HG02943 (cell line): ENCODE measurements around the gene RRH.
A peak's percentile ranks its signal among the peaks of the same experiment; 100 is the strongest.
"Not testable (repeated sequence)": the region's sequence is repeated elsewhere in the genome, so short reads cannot be mapped to it uniquely, and the experiment has no call there.

Source experiments
- ATAC-seq: cut with Tn5 transposase; IDR thresholded peaks from one replicate; pipeline ENCODE4 v1.9.1; 2021; ENCODE audit warnings: mild to moderate bottlenecking, low read depth, moderate library complexity; ENCODE audit not compliant: unreplicated experiment

RRH gene

DNA sequence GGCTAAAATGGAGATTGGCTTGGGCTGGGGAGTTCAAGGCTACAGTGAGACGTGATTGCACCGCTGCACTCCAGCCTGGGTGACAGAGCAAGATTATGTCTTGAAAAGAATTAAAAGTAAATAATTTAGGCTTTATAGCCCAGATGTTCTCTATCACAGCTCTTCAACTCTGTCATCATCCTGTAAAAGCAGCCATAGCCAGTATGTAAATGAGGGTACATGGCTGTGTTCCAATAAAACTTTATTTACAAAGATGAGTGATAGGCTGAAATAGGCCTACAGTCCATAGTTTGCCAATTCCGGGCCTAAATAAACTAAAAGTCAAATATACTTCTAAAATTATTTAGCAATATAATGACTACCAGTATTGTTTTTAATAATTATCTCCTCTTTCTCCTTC, 9.2 kb downstream of the RRH start:
- ATAC-seq, result no peak

DNA sequence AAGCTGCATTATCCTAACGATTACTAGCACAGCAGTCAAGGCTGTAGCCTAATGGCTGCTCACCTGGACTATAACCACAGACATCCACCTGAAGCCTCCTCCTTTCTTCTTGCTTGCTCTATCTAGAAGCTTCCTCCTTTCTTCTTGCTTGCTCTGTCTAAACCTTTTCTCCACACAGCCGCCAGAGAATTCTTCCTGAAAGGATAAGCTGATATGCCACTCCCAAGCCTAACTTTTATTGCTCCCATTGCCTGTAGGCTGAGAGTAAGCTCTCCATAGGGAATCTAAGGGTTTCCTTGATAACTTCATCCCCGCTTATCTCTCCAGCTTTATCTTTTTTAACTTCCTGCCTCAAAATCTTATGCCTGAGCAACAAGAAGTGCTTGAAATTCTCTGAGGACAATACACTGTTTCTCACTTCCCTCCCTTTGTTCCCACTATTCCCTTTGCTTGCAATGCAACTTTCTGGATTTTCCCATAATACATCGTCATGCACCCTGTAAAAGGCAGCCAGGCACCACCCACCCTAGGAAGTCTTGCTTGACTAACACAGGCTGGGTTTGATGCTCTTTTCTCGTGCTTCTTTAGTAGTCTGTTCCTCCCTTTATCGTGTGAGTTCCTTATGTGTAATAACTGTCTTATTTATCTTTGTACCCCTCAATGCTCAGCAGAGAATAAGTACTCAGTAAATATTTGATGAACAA, 18.8 kb downstream of the RRH start:
- no peak for ATAC-seq

DNA sequence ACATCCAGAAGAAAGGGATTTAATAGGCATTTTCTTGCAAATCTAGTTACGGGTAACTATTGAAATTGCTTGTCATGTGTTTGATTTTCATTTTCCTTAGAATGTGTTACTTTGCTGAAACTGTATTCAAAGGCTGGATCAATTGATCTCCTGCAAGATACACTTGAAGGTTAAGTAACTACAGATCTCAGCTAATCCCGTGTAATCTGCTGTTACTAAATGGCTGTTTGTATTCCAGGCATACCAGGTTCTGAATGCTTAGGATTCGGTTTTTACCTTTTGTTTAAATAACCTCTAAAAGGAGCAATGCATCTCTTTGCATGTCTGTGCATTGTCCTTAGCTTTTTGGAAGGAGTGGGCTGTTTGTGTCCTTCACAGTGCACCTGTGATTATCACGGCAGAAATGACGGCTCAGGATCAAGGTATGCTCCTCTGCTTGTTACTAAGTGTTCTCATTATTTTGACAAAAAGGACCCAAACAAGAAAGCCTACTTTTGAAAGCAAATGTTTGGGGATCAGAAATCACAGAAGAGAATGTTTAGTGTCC, 20.2 kb downstream of the RRH start, which contains the start of gene LRIT3:
TSS of gene LRIT3 (plus strand) at position 212 of the 547 bp plus-strand sequence. CDS start at position 307, 95 bp downstream.
- ATAC-seq, result no peak

DNA sequence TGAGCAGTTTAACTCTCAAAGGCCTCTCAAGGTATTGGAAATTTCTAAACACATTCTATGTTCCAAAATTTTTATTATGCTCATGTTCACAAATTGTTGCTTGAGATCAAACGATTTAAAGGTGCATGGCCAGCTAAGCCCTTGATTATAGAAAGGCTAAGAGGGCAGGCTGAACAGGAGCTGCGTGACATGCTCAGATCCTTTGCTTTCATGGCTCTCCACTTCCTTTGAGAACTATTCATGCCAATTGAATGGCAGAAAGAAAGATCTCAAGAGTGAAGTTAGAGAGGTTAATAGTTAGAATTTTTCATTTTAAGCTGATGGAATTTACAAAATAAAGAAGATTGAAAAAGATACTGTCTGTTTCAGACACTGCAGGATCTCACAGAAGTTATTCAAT, 20.7 kb downstream of the RRH start:
- no peak for ATAC-seq

DNA sequence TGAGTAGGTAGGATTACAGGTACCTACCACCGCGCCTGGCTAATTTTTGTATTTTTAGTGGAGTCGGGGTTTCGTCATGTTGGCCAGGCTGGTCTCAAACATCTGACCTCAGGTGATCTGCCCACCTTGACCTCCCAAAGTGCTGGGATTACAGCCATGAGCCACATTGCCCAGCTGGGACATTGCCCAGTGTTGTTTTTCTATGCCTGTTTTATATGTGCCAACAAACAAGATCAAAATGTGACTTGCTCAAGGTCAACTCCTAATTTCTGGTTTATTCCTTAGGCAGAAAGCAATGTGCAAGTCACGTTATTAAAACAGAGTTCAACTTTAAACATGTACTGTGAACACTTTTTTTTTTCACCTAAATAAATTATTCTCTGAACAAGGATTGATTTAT, 22.8 kb downstream of the RRH start:
- ATAC-seq, result no peak

DNA sequence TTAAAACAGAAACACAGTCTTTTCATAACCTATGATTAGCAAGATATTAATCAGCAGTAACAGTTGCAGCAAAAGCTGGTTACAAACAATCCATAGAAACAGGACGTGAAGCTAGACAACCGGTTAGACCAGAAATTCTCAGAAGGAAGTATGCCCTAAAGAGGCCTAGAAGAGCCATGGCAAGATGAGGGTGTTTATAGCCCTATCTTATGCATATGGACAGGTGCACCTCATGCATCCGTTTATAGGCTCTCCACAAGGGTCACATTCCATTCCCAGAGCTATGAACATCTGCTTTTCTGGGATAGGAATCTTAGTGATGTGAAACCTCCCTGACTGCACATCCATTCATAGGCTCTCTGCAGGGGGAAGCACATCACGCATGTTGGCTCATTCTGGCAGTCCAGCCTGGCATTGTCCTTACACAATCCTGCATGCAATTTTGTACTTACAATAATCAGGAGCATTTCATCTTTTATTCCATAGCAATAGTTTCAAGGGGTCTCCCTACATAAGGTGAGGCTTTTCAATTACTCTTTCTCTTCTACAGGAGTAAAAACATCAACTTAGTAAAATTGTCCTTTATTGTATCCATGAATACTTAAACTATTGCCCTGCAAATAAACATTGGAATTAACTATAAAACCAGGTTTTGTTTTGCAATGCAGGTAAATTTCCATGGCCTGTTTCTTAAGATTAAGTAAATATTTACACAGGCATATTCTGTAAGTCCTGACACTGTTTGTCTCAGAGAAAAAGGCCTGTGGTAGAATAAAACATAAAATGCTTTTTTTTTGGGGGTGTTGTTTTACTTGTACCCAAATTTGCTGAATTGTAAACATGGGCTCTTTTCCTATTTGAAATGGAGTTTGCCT, 31.9 kb downstream of the RRH start:
- not testable (repeated sequence) for ATAC-seq

DNA sequence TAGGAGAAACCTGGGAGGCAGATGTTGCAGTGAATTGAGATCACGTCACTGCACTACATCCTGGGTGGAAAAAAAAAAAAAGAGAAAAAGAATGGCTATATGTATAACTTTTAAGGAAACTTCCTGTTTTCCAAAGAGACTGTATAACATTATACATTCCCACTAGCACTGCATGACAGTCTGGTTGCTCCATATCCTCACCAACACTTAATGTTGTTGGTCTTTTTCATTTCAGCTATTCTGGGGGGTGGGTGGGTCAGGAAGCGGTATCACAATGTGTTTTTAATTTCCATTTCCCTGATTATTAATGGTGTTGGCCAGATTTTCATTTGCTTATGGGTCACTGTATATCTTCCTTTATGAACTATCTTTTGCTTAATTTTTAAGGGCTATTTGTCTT, 33.5 kb downstream of the RRH start:
- ATAC-seq, result no peak

DNA sequence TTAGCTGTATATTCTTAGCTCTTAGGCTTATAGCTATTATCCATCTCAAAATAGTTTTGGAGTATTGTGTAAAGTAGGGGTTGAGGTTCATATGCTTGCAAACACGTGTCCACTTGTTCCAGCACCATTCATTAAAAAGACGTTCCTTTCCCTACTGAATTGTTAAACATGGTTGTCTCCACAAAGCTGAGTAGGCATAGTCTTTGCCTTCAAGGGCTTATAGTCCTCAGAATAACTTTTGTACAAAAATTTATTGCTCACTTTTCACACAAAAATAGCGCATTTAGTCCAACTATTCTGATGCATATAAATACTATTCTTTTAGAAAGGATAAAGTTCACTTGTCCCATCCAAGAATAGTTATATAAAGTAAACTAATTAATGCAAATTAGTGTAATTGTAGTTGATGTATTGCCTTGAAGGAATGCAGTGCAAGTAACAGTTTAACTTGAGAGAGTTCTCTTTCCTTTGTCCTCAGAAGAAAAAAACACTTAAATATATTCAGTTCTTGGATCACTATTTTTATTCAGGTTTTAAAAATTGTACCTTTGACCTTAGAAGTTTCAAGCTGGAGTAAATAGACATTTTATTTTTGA, 34.2 kb downstream of the RRH start:
- no peak for ATAC-seq

DNA sequence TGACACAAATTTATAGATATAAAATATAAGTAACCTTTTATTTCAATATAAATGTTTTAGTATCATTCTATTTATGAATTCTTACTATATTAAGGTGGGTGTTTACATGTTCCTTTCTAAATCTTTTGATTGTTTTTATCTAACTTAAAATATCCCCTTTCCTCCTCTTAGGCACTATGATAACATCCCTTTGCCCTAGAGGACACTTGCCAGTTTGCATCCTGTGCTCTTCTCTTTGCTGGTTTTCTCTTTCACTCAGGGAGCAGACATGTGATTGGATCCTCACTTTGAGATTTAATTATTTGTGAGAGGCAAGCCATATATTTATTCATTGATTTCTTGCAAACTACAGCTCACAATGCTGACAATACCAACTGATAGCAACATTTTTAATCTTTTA, 36.4 kb downstream of the RRH start:
- ATAC-seq, result no peak

DNA sequence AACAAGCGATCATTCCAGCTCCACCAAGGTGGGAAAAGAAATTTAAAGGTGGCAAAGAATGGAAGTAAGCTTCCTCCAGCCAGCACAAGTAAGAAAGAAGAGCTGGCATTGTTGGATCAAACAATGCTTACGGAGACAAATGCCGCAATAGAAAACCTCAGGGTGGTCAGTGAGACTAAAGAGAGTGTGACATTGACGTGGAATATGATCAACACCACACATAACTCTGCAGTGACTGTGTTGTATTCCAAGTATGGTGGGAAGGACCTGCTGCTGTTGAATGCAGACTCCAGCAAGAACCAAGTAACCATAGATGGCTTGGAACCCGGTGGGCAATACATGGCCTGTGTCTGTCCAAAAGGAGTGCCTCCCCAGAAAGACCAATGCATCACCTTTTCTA, 42.3 kb downstream of the RRH start:
- no peak for ATAC-seq

DNA sequence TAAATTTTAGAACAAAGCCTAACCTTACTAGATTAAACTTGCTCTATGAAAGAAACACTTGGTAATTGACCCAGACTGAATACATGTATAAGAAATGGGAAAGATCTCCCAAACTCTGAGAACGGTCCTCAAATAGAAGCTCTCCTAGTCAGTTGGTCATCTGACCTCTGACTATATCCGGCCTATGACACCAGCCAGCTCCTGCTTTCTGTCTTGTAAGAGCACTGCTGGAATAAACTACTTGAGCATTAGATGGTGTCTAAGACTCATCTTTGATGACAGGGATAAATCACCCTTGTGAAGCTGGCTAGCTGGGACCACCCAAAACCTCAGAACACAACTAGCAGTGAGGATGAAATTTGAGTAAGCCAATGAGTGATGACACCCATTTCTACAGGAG, 44.3 kb downstream of the RRH start:
- ATAC-seq, result no peak

DNA sequence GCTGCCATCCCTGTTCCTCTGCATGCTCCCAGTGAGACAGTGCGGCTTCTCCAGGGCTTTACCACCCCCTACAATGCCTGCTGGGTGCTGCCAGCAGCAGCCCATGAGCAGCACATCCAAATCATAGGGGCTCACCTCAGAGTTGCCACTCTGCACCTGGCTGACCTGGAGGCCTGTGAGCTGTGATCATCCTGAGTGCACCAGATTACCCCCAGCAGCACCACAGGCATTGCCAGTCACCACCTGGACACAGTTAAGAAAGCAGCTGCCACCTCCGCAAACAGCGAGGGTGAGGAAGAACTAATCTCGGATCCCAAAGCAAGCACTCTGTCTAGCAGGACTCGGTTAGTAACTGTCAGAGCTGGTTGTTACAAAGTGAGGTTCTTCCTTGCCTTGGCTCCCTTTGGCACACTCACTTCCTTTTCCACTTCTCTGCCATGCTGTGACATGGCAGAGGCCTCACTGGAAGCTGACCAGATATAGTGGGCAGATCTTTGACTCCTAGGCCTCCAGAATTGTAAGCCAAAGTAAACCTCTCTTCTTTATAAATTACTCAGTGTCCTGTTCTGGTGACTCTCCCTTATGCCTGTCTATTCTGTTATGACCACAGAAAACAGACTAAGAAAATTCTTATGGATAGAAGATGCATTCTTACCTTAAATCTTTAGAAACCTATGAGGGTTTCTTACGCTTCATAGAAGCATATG, 45.3 kb downstream of the RRH start:
- ATAC-seq, result no peak

DNA sequence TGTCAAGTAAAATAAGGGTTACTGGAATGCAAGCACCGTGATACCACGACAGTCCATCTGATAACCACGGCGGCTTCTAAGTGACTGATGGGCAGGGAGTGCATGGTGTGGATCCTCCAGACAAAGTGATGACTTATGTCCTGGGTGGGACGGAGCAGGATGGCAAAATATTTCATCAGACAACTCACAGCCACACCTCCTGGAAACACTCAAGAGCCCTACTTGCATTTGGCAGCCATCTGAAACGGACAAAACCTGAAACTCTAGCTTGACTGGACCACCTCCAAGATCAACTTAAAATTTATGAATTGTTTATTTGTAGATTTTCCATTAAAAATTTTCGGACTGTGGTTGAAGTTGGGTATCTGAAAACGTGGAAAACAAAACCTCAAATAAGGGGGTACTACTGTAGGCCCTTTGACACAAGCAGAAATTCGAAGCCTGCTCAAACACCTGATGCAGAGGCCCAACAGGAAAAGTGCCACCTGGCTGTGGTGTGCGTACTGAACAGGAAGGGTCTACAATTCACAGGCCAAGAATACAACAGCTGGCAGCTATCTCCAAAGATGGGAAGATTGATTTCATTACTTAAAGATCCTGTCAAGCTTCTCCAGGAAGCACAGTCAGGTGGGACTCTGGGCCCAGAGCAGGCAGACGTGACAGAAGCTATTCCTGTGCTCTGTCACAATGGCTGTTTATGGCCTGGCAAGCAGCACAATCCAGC, 46.2 kb downstream of the RRH start:
- ATAC-seq, result no peak

DNA sequence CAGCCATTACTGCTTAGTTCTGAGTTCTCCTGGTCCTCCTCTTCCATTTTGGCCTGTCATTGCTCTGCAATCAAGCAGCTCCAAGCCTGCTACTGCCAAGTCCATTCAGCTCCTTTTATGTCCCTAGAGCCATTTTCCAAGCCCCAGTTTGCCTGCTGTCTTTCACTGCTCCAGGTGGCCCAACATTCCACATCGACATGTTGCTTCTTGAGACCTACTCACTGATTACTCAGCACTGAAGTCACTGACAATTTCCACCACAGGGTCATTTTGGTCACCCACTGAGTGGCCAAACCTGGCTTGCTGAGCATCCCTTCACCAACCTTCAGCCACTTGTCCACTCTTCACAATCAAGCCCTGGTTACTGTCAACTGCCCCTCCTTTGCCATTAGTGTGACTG, 47.3 kb downstream of the RRH start:
- no peak for ATAC-seq

DNA sequence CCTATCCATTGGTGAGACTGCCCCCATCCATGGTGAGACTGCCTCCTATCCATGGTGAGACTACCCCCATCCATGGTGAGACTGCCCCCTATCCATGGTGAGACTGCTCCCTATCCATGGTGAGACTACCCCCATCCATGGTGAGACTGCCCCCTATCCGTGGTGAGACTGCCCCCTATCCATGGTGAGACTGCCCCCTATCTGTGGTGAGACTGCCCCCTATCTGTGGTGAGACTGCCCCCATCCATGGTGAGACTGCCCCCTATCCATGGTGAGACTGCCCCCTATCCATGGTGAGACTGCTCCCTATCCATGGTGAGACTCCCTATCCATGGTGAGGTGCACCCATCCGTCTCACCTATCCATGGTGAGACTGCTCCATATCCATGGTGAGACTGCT, 47.8 kb downstream of the RRH start:
- not testable (repeated sequence) for ATAC-seq

DNA sequence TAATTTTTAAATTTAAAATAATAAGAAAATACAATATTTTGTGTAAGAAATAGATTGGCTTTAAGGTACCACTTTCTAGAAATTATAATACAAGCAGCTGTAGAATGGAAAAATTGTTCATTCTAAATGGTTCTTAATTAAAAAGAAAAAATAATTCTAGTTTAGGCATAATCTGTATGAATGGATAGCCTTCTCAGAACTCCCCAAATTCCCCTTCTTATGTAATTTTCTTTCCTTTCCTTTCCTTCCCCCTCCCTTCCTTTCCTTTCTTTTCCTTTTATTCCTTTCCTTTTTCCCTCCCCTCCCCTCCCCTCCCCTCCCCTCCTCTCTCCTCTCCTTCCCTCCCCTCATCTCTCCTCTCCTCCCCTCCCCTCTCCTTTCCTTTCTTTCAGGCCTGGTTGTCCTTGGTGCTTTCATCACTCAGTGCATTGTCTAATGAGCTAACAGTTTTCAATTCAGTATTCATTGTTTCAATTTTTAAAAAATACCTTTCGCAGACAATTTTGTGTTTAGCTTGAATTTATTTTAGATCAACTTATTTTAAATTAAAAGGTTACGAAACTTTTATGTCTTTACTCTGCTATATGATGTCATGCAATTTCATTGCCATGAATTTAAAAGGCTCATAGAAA, 49.0 kb downstream of the RRH start:
- no peak for ATAC-seq

DNA sequence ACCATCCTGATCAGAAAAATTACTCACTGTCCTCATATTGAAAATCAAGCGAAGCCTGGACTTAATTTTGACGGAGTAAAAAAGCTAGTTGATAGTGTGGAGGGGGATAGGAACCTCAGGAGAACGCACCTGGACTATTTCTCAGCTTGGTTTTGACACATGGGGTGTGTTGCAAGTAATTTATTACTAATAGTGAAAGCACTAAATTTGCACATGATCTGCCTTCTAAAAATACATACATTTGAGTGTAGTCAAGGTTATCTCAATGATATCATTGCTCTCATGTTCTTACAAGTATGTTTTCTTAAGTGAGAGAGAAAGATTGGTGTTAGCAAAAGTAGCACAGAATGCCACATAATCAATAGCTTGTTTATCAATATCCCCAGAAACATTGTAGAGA, 49.6 kb downstream of the RRH start:
- peak; percentile 72 for ATAC-seq

DNA sequence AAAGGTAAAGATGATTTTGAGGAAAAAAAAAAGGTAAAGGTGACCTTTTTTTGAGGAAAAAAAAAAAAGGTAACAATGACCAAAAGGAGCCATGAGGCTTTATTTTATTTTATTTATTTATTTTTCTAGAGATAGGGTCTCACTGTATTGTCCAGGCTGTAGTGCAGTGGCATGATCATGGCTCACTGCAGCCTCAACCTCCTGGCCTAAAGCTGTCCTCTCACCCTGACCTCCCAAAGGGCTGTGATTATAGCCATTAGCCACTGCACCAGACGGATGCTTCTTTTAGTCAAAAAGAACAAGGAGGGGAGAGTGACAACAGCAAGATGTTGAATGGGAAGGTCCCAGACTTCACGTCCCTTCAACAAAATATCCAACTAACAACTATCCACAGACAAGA, 50.6 kb downstream of the RRH start:
- no peak for ATAC-seq

DNA sequence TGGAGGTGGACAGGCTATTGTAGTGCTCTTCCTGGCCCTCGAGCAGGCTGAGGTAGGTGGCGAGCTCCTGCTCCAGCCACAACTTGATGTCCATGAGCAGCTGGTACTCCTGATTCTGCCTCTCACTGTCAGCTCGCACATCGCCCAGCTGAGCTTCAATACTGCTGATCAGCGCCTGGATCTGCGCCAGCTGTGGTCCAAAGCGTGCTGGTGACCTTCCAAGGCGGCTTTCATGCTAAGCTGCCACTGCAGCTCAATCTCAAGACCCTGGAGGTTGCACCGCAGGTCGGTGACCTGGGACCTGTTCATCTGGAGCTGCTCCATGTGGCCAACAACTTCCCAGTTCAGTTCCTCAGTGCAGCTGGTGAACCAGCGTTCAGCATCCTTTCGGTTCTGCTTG, 51.3 kb downstream of the RRH start:
- no peak for ATAC-seq
